ENCODE data around the gene PRSS57.

Gene PRSS57

GRCh38 chr19:648904-649801 lies 46.1 kb downstream of the PRSS57 start:
- DNase-seq: no peak

- no peak for DNase-seq
Observed at GRCh38 chr19:648305-648704, 46.9 kb downstream of the PRSS57 start.

GRCh38 chr19:647566-648284 lies 47.5 kb downstream of the PRSS57 start:
- DNase-seq: no peak

- DNase-seq: no peak
Observed at GRCh38 chr19:646779-647565, 48.3 kb downstream of the PRSS57 start.

- no peak for DNase-seq
Observed at GRCh38 chr19:645912-646778, 49.1 kb downstream of the PRSS57 start.

- DNase-seq: no peak
Observed at GRCh38 chr19:644789-645188, 50.5 kb downstream of the PRSS57 start.

- DNase-seq: no peak
Observed at GRCh38 chr19:644363-644762, 50.9 kb downstream of the PRSS57 start.

GRCh38 chr19:643736-644135 lies 51.5 kb downstream of the PRSS57 start:
- no peak for DNase-seq

GRCh38 chr19:642767-643727 lies 52.2 kb downstream of the PRSS57 start:
- no peak for DNase-seq

GRCh38 chr19:641702-642101 lies 53.5 kb downstream of the PRSS57 start:
- no peak for DNase-seq

- no peak for DNase-seq
Observed at GRCh38 chr19:640606-641189, 54.6 kb downstream of the PRSS57 start.

GRCh38 chr19:640161-640558 lies 55.1 kb downstream of the PRSS57 start:
- DNase-seq: no peak

- DNase-seq: peak; percentile 77
Observed at GRCh38 chr19:639253-640160, 55.7 kb downstream of the PRSS57 start, which contains the start of gene FGF22. Gene FGF22 (plus strand): TSS chr19:639879. CDS start chr19:639926, 47 bp downstream.

- DNase-seq: no peak
Observed at GRCh38 chr19:638906-639252, 56.4 kb downstream of the PRSS57 start.
